Activated CD8-positive, alpha-beta memory T cell treated with anti-CD3 and anti-CD28 coated beads for 24 hours (primary cell): ENCODE measurements around the gene ORC3.

Experiments used
- DNase-seq: peaks from one replicate; pipeline ENCODE4 v3.0.0-alpha.2; 2020

The ORC3 gene

DNA sequence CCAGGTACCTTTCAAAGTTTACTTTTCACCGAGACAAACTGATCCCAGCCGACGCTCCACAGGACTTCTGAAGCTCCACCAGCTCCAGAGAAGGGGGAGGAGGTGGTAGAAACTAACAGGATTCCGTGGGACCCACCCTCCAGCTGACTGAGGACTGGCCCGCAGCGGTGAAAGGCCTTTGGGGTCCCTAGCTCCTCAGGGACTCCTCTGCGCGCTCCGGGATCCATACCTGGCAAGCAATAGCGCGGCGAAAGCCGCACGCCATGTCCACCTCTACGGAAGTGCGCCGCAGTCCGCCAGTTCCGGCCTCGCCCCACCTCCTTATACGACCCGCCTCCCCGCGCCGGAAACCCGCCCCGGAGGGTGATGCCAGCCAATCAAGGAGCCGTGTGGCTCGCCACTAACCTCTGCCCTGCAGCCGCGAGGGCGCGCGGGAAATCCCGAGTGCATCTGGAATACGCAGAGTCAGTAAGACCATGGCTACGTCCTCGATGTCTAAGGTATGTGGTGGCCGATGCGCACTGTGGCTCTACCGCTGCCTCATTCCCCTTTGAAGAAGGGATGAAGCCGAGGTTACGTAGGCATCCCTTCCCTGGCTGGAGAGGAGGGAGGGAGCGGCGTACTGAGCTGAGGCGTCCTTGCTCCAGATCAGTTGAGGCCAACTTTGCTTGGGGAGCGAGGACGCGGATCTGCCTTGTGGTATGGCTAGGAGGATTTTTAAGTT lies at the start of gene ORC3, which contains the start of gene RARS2:
Gene ORC3, plus strand, starts transcription at position 443 of the 724 bp plus-strand sequence. Its CDS starts 34 bp downstream, at position 477.
Gene RARS2, minus strand, starts transcription at position 295 of the 724 bp plus-strand sequence. Its CDS starts 30 bp downstream, at position 265.
- DNase-seq, result peak; percentile 97

DNA sequence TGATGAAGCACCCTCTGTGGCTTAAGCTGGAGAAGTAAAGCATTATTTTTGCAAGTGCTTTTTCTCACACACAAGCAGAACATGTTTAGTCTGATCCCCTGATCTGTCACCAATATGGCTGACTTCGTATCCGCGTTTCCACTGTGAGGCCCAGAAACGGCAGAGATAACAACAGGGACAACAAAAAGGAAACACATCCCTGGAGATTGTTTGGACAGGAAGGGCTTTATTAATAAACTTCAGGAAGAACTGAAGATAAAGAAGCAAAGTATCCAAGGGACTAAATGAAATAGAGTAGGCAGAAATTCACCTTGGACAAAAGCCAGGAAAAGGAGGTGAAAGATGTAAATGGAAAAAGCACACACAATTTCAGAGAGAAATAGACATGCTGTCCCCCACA lies 49.4 kb upstream of the ORC3 start:
- no peak for DNase-seq

GRCh38 chr6:87541041-87541440 lies 48.9 kb upstream of the ORC3 start:
- no peak for DNase-seq

DNA sequence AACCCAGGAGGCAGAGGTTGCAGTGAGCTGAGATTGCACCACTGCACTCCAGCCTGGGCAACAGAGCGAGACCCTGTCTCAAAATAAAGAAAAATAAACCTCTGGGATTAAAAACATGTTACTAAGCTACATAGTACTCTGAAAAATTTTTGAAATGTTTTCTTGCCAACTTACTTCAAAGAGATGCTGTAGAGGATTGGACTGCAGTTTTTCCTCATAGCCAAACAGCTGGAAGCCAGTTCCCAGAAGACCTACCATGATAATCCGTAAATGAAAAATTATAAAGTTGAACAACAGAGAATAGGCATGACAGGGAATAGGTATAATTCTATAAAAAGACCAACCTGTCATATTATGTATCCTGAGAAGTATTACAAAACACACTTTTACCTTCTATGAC lies 48.2 kb upstream of the ORC3 start:
- no peak for DNase-seq

GRCh38 chr6:87543696-87544473 lies 46.0 kb upstream of the ORC3 start:
- DNase-seq, result no peak

GRCh38 chr6:87544474-87544735 lies 45.5 kb upstream of the ORC3 start:
- DNase-seq, result no peak

GRCh38 chr6:87551799-87552198 lies 38.1 kb upstream of the ORC3 start:
- DNase-seq, result no peak

- DNase-seq, result no peak
Measured at GRCh38 chr6:87553159-87553765, 36.7 kb upstream of the ORC3 start.

GRCh38 chr6:87555506-87555905 lies 34.4 kb upstream of the ORC3 start:
- DNase-seq, result no peak

DNA sequence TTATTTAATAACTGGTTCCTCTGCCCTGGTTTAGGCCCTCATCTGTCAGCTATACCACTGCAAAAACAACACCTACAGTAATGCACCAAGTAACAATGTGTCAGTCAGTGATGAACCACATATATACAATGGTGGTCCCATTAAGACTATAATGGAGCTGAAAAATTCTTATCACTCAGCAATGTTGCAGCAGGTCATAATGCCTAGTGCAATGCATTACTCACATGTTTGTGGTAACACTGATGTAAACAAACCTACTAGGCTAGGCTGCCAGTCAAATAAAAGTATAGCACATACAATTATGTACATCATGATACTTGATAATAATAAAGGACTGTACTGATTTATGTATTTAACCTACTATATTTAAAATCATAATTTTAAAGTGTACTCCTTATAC lies 31.5 kb upstream of the ORC3 start:
- no peak for DNase-seq

GRCh38 chr6:87561017-87561416 lies 28.9 kb upstream of the ORC3 start:
- DNase-seq, result no peak

- DNase-seq, result no peak
Measured at GRCh38 chr6:87572021-87572420, 17.9 kb upstream of the ORC3 start.

DNA sequence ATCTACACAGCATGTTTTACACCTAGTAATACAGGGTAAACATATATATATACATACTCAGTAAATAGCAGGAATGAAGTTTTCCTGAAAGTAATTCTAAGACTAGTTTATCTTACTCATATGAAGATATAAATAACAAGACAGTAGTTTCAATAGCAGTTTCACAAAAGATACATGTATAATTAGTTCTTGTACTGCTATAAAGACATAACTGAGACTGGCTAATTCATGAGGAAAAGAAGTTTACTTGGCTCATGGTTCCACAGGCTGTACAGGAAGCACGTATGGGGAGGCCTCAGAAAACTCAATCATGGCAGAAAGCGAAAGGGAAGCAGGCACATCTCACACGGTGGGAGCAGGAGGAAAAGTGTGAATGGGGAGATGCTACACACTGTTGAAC lies 17.1 kb upstream of the ORC3 start:
- no peak for DNase-seq

DNA sequence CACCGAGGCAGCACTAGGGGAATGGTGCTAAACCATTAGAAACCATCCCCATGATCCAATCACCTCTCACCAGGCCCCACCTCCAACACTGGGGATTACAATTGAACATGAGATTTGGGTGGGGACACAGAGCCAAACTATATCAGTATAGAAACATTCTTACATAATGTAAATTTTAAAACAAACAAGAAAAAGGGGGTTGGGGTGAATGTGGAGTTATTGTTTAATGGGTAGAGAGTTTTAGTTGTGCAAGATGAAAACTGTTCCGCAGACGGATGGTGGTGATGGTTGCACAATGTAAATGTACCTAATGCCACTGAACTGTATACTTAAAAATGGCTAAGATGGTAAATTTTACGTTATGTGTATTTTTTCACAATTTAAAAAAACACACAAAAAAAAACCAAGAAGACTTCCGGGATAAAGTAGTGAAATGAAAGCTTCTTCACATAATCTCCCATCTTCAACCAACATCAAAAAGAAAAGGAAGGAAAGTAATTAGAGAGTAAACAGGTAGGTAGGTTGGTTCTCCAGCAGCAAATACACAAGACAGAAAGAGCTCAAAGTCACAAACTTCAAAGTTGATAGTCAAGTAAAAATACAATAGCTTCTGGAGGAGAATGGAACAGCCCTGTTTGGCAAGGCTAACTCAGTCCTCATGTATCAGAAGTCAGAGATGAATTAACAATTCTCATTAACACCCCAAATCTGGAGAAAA lies 16.5 kb upstream of the ORC3 start:
- DNase-seq, result no peak

GRCh38 chr6:87574237-87574804 lies 15.6 kb upstream of the ORC3 start:
- DNase-seq, result no peak

GRCh38 chr6:87575423-87575822 lies 14.5 kb upstream of the ORC3 start:
- no peak for DNase-seq

DNA sequence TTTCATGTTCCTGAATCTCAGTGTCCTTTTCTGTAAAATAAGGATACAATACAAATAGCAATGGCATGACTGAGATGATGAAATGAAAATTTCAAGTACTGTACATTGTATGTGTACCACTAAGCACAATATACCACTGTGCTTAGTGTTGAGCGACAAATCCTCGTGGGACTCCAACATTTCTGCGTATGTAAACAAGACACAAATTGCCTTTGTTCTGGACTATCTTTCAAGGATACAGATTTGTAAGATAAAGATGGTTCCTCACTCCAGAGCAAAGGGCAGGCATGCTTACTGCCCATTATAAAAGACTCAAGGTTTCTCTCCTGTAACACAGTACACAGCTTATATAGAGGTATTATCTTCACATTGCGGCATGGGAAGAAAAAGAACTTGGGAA lies 6.1 kb upstream of the ORC3 start:
- DNase-seq, result no peak

DNA sequence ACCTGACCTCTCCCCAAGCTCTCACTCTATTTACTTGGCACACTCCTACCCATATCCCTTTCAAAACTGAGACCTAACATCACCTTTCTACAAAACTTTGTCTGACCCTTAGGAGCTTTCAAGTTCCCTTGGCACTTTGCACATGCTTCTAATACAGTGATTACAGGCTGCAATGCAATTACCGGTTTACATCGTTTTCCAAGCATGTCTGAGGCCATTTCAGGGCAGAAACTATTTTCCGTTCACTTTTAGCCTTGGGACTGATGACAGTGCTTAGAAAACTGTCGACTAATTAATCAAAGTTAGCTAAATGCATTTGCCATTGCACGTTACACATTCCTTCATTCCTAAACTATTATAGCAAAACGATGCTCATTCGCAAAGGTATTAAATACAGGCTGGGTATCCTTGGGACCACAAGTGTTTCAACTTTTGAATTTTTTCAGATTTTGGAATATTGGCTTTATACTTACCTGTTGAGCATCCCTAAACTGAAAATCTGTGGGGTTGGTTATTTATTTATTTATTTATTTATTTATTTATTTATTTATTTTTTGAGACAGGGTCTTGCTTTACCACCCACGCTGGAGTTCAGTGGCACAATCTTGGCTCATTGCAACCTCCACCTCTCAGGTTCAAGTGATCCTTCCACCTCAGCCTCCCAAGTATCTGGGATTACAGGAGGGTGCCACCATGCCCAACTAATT lies 3.4 kb upstream of the ORC3 start:
- DNase-seq, result no peak

DNA sequence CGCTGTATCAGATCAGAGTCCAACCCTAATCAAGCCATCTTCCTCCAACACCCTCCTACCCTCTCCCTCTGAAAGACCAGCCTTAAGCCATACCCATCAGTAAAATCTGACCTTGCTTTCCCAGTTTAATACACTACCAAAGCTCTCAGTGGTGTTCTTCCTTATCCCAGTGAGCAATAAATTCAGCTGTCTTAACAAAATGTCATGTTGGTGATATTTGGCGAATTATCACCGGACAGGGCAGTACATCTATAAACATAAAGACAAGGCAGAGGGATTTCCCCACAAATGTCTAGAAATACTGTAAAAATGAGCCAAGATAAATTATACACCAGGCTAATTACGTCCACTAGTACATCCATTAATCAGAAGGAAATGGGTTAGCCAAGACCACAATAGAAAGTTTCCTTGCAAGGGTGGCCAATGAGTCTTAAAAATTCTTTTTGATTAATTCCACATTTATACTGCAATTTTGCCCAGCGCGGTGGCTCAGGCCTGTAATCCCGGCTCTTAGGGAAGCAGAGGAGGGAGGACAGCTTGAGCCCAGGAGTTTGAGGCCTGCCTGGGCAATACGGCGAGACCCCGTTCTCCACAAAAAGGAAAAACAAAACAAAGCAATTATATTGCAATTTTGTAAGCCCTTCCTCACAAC lies 1.1 kb upstream of the ORC3 start:
- DNase-seq, result no peak

DNA sequence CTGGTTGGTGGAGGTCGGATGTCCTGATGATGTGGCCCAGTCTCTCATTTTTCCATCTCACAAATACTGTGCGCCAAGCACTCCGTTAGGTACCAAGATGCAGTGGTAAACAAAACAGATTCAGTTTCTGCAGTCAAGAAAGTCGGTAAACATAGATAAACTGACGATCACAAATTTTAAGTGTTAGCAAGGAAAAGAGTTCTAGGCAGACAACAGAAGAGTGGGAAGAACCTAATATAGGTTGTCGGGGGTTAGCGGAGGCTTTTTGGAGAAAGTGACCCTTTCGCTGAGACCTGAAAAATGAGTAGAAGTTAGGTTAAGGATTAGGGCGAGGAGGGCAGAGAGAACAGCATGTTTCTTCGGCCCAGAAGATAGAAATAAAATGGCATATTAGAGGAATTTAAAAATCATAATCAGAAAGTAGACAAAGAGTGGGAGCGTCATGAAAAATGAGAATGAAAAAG lies 514 bp downstream of the ORC3 start:
- DNase-seq, result no peak

DNA sequence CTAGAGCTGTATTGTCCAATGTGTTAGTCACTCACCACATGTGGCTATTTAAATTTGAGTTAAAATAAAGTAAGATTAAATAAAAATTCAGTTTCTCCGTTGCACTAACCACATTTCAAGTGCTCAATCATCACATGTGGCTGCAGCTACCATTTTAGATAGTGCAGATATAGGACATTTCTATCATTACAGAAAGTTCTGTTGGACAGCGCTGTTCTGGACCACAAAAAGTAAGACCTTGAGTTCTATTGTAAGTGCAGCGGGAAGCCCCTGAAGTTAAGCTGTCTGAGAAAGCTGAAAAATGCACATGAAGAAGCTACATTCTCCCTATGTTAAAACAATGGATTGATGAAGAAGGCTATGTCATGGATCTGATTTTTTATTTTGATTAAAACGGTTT lies 1.1 kb downstream of the ORC3 start:
- DNase-seq, result no peak

GRCh38 chr6:87600576-87600975 lies 10.6 kb downstream of the ORC3 start:
- DNase-seq, result no peak
